Measurements from ENCODE around the gene ENOX1. TPM values are rescaled to one million over a fixed set of nuclear protein-coding genes. Genes with fewer than 3 reads are reported as not detected.

ENOX1 gene
- total RNA-seq, 1 donor from 2014 or later = 0.14 TPM

- no peak for DNase-seq
- Mint-ChIP-seq H3K9me3 (no peaks in the 10 kb centered on the region), H3K36me3 (ENCODE audit: low read depth) (no peaks in the 10 kb centered on the region), H3K27me3 (peaks cover 33% of the 10 kb centered on the region), H3K4me1 (peaks cover 8% of the 10 kb centered on the region), H3K4me3 (no peak overlapping the region), H3K27ac (no peak overlapping the region)
- intact Hi-C loops (cut with micrococcal nuclease) = no loop called here
Measured at GRCh38 chr13:43799191-43799590, 12.4 kb upstream of the ENOX1 start.

GRCh38 chr13:43797869-43798268 lies 11.1 kb upstream of the ENOX1 start:
- Mint-ChIP-seq H3K36me3 (ENCODE audit: low read depth) (no peaks in the 10 kb centered on the region), H3K4me3 (no peak overlapping the region), H3K27me3 (peaks cover 33% of the 10 kb centered on the region), H3K4me1 (peaks cover 8% of the 10 kb centered on the region), H3K27ac (no peak overlapping the region), H3K9me3 (no peaks in the 10 kb centered on the region)
- DNase-seq = no peak
- intact Hi-C loops (cut with micrococcal nuclease) = no loop called here

DNA sequence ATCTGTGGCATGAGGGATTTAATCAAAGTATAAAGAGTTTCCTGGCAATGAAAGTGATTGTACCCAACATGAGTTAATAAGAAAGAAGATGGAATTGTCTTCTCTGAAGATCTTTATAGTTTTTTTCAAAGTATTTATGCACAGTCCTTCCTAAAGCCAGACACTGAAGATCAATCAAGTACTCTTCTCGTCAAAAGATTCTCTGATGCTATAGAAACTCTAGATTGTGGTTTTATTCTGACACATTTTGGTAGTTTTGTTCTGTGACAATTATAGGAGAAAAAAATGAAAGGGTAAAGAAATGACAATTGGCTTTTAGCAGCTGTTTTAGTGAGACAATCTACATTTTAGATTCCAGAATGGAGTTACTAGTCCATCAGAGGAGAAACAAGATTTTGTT lies 10.4 kb upstream of the ENOX1 start:
- H3K27ac Mint-ChIP-seq = peak overlapping the region; percentile 17
- intact Hi-C loops (cut with micrococcal nuclease) = no loop called here
- H3K36me3 Mint-ChIP-seq (ENCODE audit: low read depth) = no peaks in the 10 kb centered on the region
- no peak overlapping the region for H3K4me3 Mint-ChIP-seq
- H3K4me1 Mint-ChIP-seq = peaks cover 8% of the 10 kb centered on the region
- DNase-seq = no peak
- H3K9me3 Mint-ChIP-seq = no peaks in the 10 kb centered on the region
- peaks cover 36% of the 10 kb centered on the region for H3K27me3 Mint-ChIP-seq

- peaks cover 45% of the 10 kb centered on the region for H3K27me3 Mint-ChIP-seq
- no peak overlapping the region for H3K27ac Mint-ChIP-seq
- H3K4me3 Mint-ChIP-seq = no peak overlapping the region
- no peak for DNase-seq
- peaks cover 4% of the 10 kb centered on the region for H3K4me1 Mint-ChIP-seq
- no peaks in the 10 kb centered on the region for H3K9me3 Mint-ChIP-seq
- H3K36me3 Mint-ChIP-seq (ENCODE audit: low read depth) = no peaks in the 10 kb centered on the region
- intact Hi-C loops (cut with micrococcal nuclease) = no loop called here
Measured at GRCh38 chr13:43794416-43794815, 7.6 kb upstream of the ENOX1 start.

DNA sequence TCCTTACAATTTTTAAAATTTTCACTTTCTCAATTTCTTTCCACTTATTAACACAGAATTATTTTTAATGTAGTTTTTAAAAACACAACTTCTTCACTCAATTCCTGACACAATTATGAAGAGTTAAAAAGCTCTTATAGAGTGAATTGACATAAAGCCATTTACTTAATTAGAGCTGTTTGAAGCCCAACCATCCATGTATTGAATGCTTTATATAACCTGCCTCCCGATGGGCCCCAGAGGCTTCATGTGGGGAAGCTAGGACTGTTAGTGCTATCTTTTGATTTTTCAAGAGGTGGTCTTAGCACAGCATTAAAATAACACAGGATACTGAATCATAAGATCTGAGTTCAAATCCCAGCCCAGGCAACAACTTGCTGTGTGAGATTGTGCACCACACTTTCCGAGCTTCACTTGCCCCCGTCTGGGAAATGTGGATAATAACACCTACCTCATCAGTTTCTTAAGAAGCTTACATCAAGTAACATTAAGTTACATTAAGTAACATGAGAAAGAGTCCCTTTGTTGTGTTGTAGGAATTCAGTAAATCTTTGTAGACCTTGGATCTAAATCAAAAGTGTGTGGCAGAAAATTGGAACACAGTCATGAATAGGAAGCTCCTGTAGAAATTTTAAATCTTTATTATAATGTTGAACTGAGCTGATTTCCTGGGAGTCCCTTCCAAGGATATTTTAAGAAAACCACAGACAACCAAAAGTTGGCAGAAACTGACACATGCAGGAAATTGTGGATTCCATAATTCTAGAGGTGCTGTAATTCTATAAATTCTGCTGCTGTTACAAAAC lies 5.5 kb upstream of the ENOX1 start:
- peaks cover 53% of the 10 kb centered on the region for H3K27me3 Mint-ChIP-seq
- intact Hi-C loops (cut with micrococcal nuclease) = no loop called here

GRCh38 chr13:43787997-43788396 lies 1.2 kb upstream of the ENOX1 start:
- no peak overlapping the region for H3K27ac Mint-ChIP-seq
- H3K36me3 Mint-ChIP-seq (ENCODE audit: low read depth) = no peaks in the 10 kb centered on the region
- no peaks in the 10 kb centered on the region for H3K9me3 Mint-ChIP-seq
- H3K4me3 Mint-ChIP-seq = peak overlapping the region; percentile 83
- DNase-seq = no peak
- peaks cover 4% of the 10 kb centered on the region for H3K4me1 Mint-ChIP-seq
- intact Hi-C loops (cut with micrococcal nuclease) = no loop called here
- H3K27me3 Mint-ChIP-seq = peaks cover 46% of the 10 kb centered on the region

More for the DNA sequence above, 5.5 kb upstream of the ENOX1 start:
- Mint-ChIP-seq H3K9me3 (no peaks in the 10 kb centered on the region), H3K36me3 (ENCODE audit: low read depth) (no peaks in the 10 kb centered on the region), H3K4me3 (no peak overlapping the region), H3K27ac (no peak overlapping the region), H3K4me1 (peaks cover 3% of the 10 kb centered on the region)
- DNase-seq = no peak

GRCh38 chr13:43787518-43787891 lies 733 bp upstream of the ENOX1 start:
- peaks cover 48% of the 10 kb centered on the region for H3K27me3 Mint-ChIP-seq

GRCh38 chr13:43786472-43786765 lies 353 bp downstream of the ENOX1 start:
- no peak for DNase-seq
- Mint-ChIP-seq H3K36me3 (ENCODE audit: low read depth) (no peaks in the 10 kb centered on the region), H3K4me1 (peaks cover 4% of the 10 kb centered on the region), H3K27ac (no peak overlapping the region), H3K27me3 (peaks cover 47% of the 10 kb centered on the region), H3K4me3 (peak overlapping the region; percentile 83), H3K9me3 (no peaks in the 10 kb centered on the region)
- intact Hi-C loops (cut with micrococcal nuclease) = no loop called here

More at GRCh38 chr13:43787518-43787891, 733 bp upstream of the ENOX1 start:
- no peaks in the 10 kb centered on the region for H3K9me3 Mint-ChIP-seq
- no peak for DNase-seq
- H3K4me1 Mint-ChIP-seq = peaks cover 4% of the 10 kb centered on the region
- H3K27ac Mint-ChIP-seq = no peak overlapping the region
- no peaks in the 10 kb centered on the region for H3K36me3 Mint-ChIP-seq (ENCODE audit: low read depth)
- intact Hi-C loops (cut with micrococcal nuclease) = no loop called here
- H3K4me3 Mint-ChIP-seq = peak overlapping the region; percentile 83

DNA sequence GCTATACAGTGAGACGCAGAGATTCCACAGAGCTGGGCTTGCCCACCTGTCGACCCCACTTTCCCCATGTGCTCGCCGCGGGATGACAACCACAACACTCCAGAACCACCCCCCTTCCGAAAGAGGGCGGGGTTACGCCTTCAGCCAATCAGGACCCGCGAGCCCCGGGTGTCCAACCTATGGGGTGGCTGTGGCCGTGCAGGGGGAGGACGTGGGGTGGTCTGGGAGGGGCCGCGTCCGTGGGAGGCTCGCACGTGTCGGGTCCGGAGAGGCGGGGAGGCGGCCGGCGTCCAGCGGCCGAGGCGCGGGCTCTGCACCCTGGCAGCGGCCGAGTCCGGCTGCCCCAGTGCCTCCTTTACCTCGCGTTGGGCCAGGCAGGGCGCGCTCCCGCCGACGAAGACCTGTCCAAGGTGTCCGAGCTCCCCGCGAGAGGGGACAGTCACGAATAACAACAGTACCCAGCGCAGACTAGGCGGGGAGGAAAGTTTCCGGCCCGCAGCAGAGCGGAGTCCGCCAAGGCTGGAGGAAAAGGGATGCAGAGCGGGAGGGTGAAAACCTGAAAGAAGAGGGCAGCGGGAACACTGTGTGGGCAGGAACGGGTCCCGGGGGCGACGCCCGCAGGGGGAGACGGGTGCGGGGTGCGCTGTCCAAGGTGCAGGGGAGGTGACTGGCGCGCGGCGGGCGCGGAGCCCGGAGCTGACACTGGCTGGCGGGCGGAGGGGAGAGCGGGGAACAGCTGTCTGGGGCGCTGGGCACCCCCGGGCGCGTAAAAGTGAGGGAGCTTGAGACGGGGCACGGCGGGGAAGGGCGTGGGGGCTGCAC lies 911 bp downstream of the ENOX1 start:
- H3K27ac Mint-ChIP-seq = no peak overlapping the region
- H3K9me3 Mint-ChIP-seq = no peaks in the 10 kb centered on the region
- no peaks in the 10 kb centered on the region for H3K36me3 Mint-ChIP-seq (ENCODE audit: low read depth)
- H3K4me1 Mint-ChIP-seq = peaks cover 4% of the 10 kb centered on the region
- H3K27me3 Mint-ChIP-seq = peaks cover 47% of the 10 kb centered on the region
- intact Hi-C loops (cut with micrococcal nuclease) = no loop called here
- peak; percentile 67 for DNase-seq
- H3K4me3 Mint-ChIP-seq = peak overlapping the region; percentile 83

GRCh38 chr13:43785261-43785649 lies 1.5 kb downstream of the ENOX1 start:
- H3K27ac Mint-ChIP-seq = no peak overlapping the region
- H3K4me3 Mint-ChIP-seq = peak overlapping the region; percentile 68
- no peak for DNase-seq
- peaks cover 44% of the 10 kb centered on the region for H3K27me3 Mint-ChIP-seq
- H3K36me3 Mint-ChIP-seq (ENCODE audit: low read depth) = no peaks in the 10 kb centered on the region
- intact Hi-C loops (cut with micrococcal nuclease) = no loop called here
- H3K9me3 Mint-ChIP-seq = no peaks in the 10 kb centered on the region
- H3K4me1 Mint-ChIP-seq = peaks cover 4% of the 10 kb centered on the region

GRCh38 chr13:43784496-43784895 lies 2.3 kb downstream of the ENOX1 start:
- no peaks in the 10 kb centered on the region for H3K9me3 Mint-ChIP-seq
- peaks cover 4% of the 10 kb centered on the region for H3K4me1 Mint-ChIP-seq
- no peak for DNase-seq
- no peaks in the 10 kb centered on the region for H3K36me3 Mint-ChIP-seq (ENCODE audit: low read depth)
- intact Hi-C loops (cut with micrococcal nuclease) = no loop called here
- H3K27me3 Mint-ChIP-seq = peaks cover 39% of the 10 kb centered on the region
- no peak overlapping the region for H3K4me3 Mint-ChIP-seq
- H3K27ac Mint-ChIP-seq = no peak overlapping the region

DNA sequence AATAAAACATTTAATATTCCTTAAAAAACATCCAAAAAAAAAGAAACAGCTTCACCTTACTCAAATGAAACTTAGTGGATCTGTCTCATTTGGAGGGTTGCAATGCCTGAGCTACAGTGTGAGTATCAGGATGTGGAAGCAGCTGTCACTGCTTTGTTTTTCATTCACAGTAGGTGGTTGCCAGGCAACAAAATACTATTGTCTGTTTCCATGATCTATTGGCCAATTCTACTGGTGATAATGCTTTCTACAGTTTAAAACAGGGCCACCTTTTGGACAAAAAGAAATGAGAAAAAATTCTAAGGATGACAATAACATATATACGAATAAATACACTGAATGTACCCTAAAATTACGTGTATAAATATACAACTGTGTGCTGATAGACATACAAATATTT lies 3.0 kb downstream of the ENOX1 start:
- intact Hi-C loops (cut with micrococcal nuclease) = no loop called here
- no peak overlapping the region for H3K4me3 Mint-ChIP-seq
- H3K4me1 Mint-ChIP-seq = peaks cover 4% of the 10 kb centered on the region
- no peak for DNase-seq
- peaks cover 36% of the 10 kb centered on the region for H3K27me3 Mint-ChIP-seq
- no peaks in the 10 kb centered on the region for H3K36me3 Mint-ChIP-seq (ENCODE audit: low read depth)
- no peaks in the 10 kb centered on the region for H3K9me3 Mint-ChIP-seq
- H3K27ac Mint-ChIP-seq = no peak overlapping the region

- Mint-ChIP-seq H3K9me3 (no peaks in the 10 kb centered on the region), H3K36me3 (ENCODE audit: low read depth) (no peaks in the 10 kb centered on the region), H3K4me3 (no peak overlapping the region), H3K27ac (no peak overlapping the region), H3K4me1 (peaks cover 4% of the 10 kb centered on the region), H3K27me3 (peaks cover 33% of the 10 kb centered on the region)
- DNase-seq = no peak
- intact Hi-C loops (cut with micrococcal nuclease) = no loop called here
Measured at GRCh38 chr13:43782686-43783085, 4.1 kb downstream of the ENOX1 start.

DNA sequence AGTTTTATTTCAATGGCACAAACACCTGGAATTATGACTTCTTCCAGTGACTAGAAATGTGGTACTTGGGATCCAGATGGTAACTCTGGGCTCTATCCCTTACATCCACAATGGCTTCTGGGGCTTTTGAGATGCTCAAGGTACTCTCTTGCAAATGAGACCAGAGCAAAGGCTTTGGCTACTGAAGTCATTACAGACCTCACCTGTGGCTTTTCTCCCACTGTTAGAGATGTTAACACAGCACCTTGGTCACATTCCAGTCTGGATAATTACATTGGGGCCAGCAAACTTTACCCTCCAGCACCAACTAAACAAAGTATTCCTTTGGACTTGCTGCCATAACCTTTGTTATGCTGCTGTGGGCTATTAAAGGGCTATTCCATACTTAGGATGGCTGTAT lies 6.1 kb downstream of the ENOX1 start:
- Mint-ChIP-seq H3K27ac (no peak overlapping the region), H3K4me1 (peaks cover 2% of the 10 kb centered on the region), H3K4me3 (no peak overlapping the region), H3K9me3 (no peaks in the 10 kb centered on the region), H3K27me3 (peaks cover 24% of the 10 kb centered on the region), H3K36me3 (ENCODE audit: low read depth) (no peaks in the 10 kb centered on the region)
- DNase-seq = no peak
- intact Hi-C loops (cut with micrococcal nuclease) = no loop called here

Data from activated CD4-positive, alpha-beta T cell treated with anti-CD3 and anti-CD28 coated beads, Interleukin-2, amount 10 ng/mL, durations not matched to agents 24 days and 14 days (primary cell).